Tibial nerve (tissue), 4 donors: ENCODE data around the gene PMS1. TPM values are rescaled to one million over a fixed set of nuclear protein-coding genes. Genes with fewer than 3 reads are reported as not detected.

ENCODE experiments used
- DNase-seq, 2 donors: peaks; one replicate each; pipeline ENCODE4 v3.0.0-alpha.2; 2019; ENCODE audit warnings: low spot score in 2 of 2
- H3K27ac ChIP-seq, 4 donors: fragments of 200-600 bp; sonication (generic) in 3 of 4; one replicate each; pipeline ENCODE4 v1.5.1; 2017 to 2019; ENCODE audit warnings: mild to moderate bottlenecking in 1 of 4
- H3K27me3 ChIP-seq, 2 donors: fragments of 200-600 bp; sonication (generic) in 1 of 2; one replicate each; pipeline versions ENCODE4 v1.5.1 to v1.6.0; 2017 to 2019
- H3K36me3 ChIP-seq, 3 donors: fragments of 200-600 bp; sonication (generic); one replicate each; pipeline ENCODE4 v1.5.1; 2018 to 2019
- H3K4me1 ChIP-seq, 4 donors: fragments of 200-600 bp; sonication (generic) in 3 of 4; one replicate each; pipeline ENCODE4 v1.5.1; 2017 to 2019
- H3K4me3 ChIP-seq, 4 donors: fragments of 200-600 bp; sonication (generic) in 3 of 4; one replicate each; pipeline ENCODE4 v1.5.1; 2017 to 2019; ENCODE audit warnings: mild to moderate bottlenecking in 1 of 4, moderate library complexity in 1 of 4
- H3K9me3 ChIP-seq, 4 donors: fragments of 200-600 bp; sonication (generic) in 3 of 4; one replicate each; pipeline ENCODE4 v1.5.1; 2017 to 2019
- CTCF ChIP-seq, 5 experiments: fragments of 200-600 bp in 3 of 5; fragments of 450-650 bp in 2 of 5; sonication (generic) in 3 of 5; IDR thresholded peaks; one replicate each; pipeline ENCODE4 v1.5.1; 2016 to 2019; ENCODE audit warnings: antibody characterized with exemption in 5 of 5, mild to moderate bottlenecking in 3 of 5, moderate library complexity in 2 of 5
- EP300 ChIP-seq, 2 donors: sonication (generic); formaldehyde crosslinking; IDR thresholded peaks; one replicate each; pipeline ENCODE4 v1.6.1; 2017; ENCODE audit warnings: antibody characterized with exemption in 2 of 2, mild to moderate bottlenecking in 1 of 2
- POLR2A ChIP-seq, 2 donors: fragments of 450-650 bp; IDR thresholded peaks; one replicate each; pipeline ENCODE4 v1.6.1; 2017; ENCODE audit warnings: antibody characterized with exemption in 2 of 2, mild to moderate bottlenecking in 2 of 2, moderate library complexity in 2 of 2
- WGBS, 2 donors: methylation state at CpG; one replicate each; pipeline ENCODE4 v1.1.5; 2018; 5-methylcytosine and 5-hydroxymethylcytosine counted together
- total RNA-seq, 4 donors: library from RNA; depleted of rRNA; stranded (reverse); fragments of >200 nt; gene quantifications; one replicate each; pipeline ENCODE4 v1.1.0, GENCODE V29; 2016

Gene PMS1
- total RNA-seq, 4 donors from 2014 or later = 11.2 to 33.0 (median 21.0) TPM

DNA sequence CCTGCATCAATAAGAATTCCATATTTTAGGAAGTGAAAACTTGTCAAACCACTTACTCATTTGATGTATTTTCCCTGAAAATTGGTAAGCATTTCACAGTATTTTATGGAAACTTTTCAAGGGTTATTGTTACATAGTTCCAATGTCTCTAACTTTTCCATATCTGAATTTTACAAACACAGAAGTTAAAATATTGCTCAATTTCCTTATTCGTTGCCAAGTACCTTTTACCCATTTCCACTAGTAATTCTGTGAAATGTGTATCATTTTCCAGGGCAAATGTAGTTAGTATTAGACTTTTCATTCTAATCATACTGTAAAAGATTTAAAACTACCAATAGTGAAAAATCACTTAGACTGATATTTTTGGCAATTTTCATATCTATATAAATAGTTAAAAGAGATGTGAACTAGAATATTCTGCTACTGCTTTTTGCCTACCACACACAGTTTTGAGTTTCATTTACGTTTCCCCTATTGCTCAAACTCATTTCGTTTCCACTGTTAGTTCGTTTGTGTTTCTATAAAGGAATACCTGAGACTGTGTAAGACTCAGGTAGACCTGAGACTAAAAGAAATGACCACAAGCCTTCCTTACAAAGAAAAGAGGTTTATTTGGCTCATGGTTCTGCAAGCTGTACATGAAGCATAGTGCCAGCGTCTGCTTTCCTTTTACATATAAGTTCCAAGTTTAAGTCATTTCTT, 86.3 kb downstream of the PMS1 start:
- Histone ChIP-seq H3K36me3 (peaks cover 0 to 52% (median 0%) of the 10 kb centered on the region in 3 donors), H3K4me3 (no peak overlapping the region), H3K27ac (no peak overlapping the region), H3K9me3 (no peaks in the 10 kb centered on the region), H3K4me1 (no peaks in the 10 kb centered on the region), H3K27me3 (no peaks in the 10 kb centered on the region)
- WGBS, 2 donors = 83 to 85% methylated on average over 5 of the region's 5 CpGs
- DNase-seq = no peak
- TF ChIP-seq CTCF (IDR thresholded peaks at IDR 0.05) = no peak
- no peak for TF ChIP-seq EP300 (IDR thresholded peaks at IDR 0.05)
- TF ChIP-seq POLR2A (IDR thresholded peaks at IDR 0.05) = no peak

DNA sequence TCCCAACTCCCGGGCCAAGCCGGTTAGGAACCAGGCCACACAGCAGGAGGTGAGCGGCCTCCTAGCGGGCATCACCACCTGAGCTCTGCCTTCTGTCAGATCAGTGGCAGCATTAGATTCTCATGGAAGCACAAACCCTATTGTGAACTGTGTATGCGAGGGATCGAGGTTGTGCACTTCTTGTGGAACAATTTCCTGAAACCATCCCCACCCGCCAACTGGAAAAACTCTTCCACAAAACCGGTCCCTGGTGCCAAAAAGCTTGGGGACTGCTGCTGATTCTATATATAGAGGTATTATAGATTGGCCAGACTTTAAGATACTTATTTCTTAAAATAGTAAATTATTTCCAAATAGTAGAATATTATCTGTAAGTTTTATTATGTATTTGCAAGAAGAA, 89.4 kb downstream of the PMS1 start:
- 88 to 89% methylated on average over 8 of the region's 8 CpGs for WGBS, 2 donors
- TF ChIP-seq EP300 (IDR thresholded peaks at IDR 0.05) (no peak), CTCF (IDR thresholded peaks at IDR 0.05) (no peak), POLR2A (IDR thresholded peaks at IDR 0.05) (no peak)

GRCh38 chr2:189874586-189875320, 90.5 kb downstream of the PMS1 start:
- Histone ChIP-seq H3K4me1 (no peaks in the 10 kb centered on the region), H3K36me3 (peaks cover 0 to 70% (median 0%) of the 10 kb centered on the region in 3 donors), H3K9me3 (no peaks in the 10 kb centered on the region), H3K27ac (no peak overlapping the region), H3K27me3 (no peaks in the 10 kb centered on the region), H3K4me3 (no peak overlapping the region)
- TF ChIP-seq POLR2A (IDR thresholded peaks at IDR 0.05) (no peak), CTCF (IDR thresholded peaks at IDR 0.05) (no peak), EP300 (IDR thresholded peaks at IDR 0.05) (no peak)
- 89 to 91% methylated on average over 4 of the region's 4 CpGs for WGBS, 2 donors
- no peak for DNase-seq

More for the DNA sequence above, 89.4 kb downstream of the PMS1 start:
- Histone ChIP-seq H3K4me1 (no peaks in the 10 kb centered on the region), H3K27me3 (no peaks in the 10 kb centered on the region), H3K4me3 (no peak overlapping the region), H3K9me3 (no peaks in the 10 kb centered on the region), H3K36me3 (peaks cover 0 to 64% (median 0%) of the 10 kb centered on the region in 3 donors), H3K27ac (no peak overlapping the region)
- DNase-seq = no peak

DNA sequence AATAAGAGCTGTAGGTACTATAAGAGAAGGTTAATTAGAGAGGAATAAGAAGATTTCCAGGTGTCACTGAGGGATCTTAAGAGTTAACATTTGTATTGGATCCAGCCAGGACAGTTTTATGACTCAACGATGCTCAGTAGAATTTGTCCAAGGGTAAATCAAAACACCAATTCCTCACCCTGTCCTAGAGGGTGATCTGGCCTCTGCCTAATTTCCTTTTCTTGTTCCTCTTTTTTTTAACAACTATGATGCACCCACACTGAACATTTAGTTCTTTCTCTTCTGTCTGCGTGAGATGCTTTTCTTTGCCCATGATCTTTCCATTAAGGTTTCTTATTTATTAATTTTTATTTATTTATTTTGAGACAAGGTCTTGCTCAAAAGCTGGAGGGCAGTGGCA, 92.0 kb downstream of the PMS1 start:
- Histone ChIP-seq H3K36me3 (peaks cover 0 to 66% (median 0%) of the 10 kb centered on the region in 3 donors), H3K9me3 (no peaks in the 10 kb centered on the region), H3K4me3 (no peak overlapping the region), H3K27ac (no peak overlapping the region), H3K4me1 (no peaks in the 10 kb centered on the region), H3K27me3 (no peaks in the 10 kb centered on the region)
- TF ChIP-seq EP300 (IDR thresholded peaks at IDR 0.05) = peak in 1 of 2 donors; percentile 17
- no peak for TF ChIP-seq POLR2A (IDR thresholded peaks at IDR 0.05)
- 54 to 60% methylated on average over 2 of the region's 2 CpGs for WGBS, 2 donors
- no peak for DNase-seq

- H3K36me3 ChIP-seq = peaks cover 0 to 37% (median 0%) of the 10 kb centered on the region in 3 donors
- no peaks in the 10 kb centered on the region for H3K4me1 ChIP-seq
- H3K27ac ChIP-seq = no peak overlapping the region
- DNase-seq = no peak
- 86 to 93% methylated on average over 8 of the region's 8 CpGs for WGBS, 2 donors
- H3K4me3 ChIP-seq = no peak overlapping the region
- no peaks in the 10 kb centered on the region for H3K27me3 ChIP-seq
- no peaks in the 10 kb centered on the region for H3K9me3 ChIP-seq
- TF ChIP-seq CTCF (IDR thresholded peaks at IDR 0.05) (no peak), POLR2A (IDR thresholded peaks at IDR 0.05) (no peak), EP300 (IDR thresholded peaks at IDR 0.05) (no peak)
Observed at GRCh38 chr2:189879716-189880081, 95.4 kb downstream of the PMS1 start.
